B cell (primary cell): ENCODE results near the gene BCL2L11.

Experiments used
- CTCF ChIP-seq: fragments of 200-600 bp; IDR thresholded peaks from one replicate; pipeline ENCODE4 v1.8.0; 2022; ENCODE audit warnings: antibody characterized with exemption, mild to moderate bottlenecking
- EZH2 ChIP-seq: IDR thresholded peaks from 2 replicates; pipeline ENCODE4 v1.6.1; 2012; ENCODE audit warnings: borderline replicate concordance, low read depth, mild to moderate bottlenecking, moderate library complexity, low read length; ENCODE audit not compliant: insufficient read depth, poor library complexity, severe bottlenecking

- TF ChIP-seq CTCF (no peak), EZH2 (no peak)
These were observed 1.3 kb downstream of the BCL2L11 start for GRCh38 chr2:111121828-111122630.
